ENCODE data around the gene BDKRB1. TPM values are rescaled to one million over a fixed set of nuclear protein-coding genes. Genes with fewer than 3 reads are reported as not detected.

The BDKRB1 gene
- total and polyA plus RNA-seq, 10 of the 15 experiments (the other 5 are each of a cell fraction or from before 2014, with no cell fraction given), result 0.21 TPM; not detected in 9

GRCh38 chr14:96207686-96208085 lies 48.3 kb upstream of the BDKRB1 start (continued):
- TF ChIP-seq LARP7 (IDR thresholded peaks at IDR 0.05) (no peak), TAF1 (IDR thresholded peaks at IDR 0.05; ENCODE audit: borderline replicate concordance, low read depth, low read length) (no peak), EZH2 (IDR thresholded peaks at IDR 0.05; ENCODE audit: borderline replicate concordance, control insufficient read depth, low read depth, low read length) (no peak), SREBF1 (IDR thresholded peaks at IDR 0.05; ENCODE audit: low read length) (no peak), KDM1A (IDR thresholded peaks at IDR 0.05; ENCODE audit: borderline replicate concordance) (no peak), RCOR1 (conservative IDR thresholded peaks at IDR 0.05; ENCODE audit: low read depth, low read length) (no peak), MTA2 (IDR thresholded peaks at IDR 0.05; ENCODE audit: low read depth) (no peak), PRDM15 (CRISPR knock-in tag; IDR thresholded peaks at IDR 0.05) (no peak), NFYB (IDR thresholded peaks at IDR 0.05; ENCODE audit: insufficient read depth, low read depth, low read length) (no peak), SP1 (IDR thresholded peaks at IDR 0.05; ENCODE audit: low read depth, low read length) (no peak), PAX8 (IDR thresholded peaks at IDR 0.05) (no peak), ZNF217 (IDR thresholded peaks at IDR 0.05) (no peak), TCF12 (IDR thresholded peaks at IDR 0.05; ENCODE audit: low read depth, low read length) (no peak)
